HG03439 (cell line): ENCODE data around the gene IFT22.
"Not testable (repeated sequence)": the region's sequence is repeated elsewhere in the genome, so short reads cannot be mapped to it uniquely, and the experiment has no call there.

Experiments used
- ATAC-seq: cut with Tn5 transposase; IDR thresholded peaks from one replicate; pipeline ENCODE4 v1.9.1; 2021; ENCODE audit warnings: mild to moderate bottlenecking, moderate library complexity; ENCODE audit not compliant: unreplicated experiment

IFT22 gene

DNA sequence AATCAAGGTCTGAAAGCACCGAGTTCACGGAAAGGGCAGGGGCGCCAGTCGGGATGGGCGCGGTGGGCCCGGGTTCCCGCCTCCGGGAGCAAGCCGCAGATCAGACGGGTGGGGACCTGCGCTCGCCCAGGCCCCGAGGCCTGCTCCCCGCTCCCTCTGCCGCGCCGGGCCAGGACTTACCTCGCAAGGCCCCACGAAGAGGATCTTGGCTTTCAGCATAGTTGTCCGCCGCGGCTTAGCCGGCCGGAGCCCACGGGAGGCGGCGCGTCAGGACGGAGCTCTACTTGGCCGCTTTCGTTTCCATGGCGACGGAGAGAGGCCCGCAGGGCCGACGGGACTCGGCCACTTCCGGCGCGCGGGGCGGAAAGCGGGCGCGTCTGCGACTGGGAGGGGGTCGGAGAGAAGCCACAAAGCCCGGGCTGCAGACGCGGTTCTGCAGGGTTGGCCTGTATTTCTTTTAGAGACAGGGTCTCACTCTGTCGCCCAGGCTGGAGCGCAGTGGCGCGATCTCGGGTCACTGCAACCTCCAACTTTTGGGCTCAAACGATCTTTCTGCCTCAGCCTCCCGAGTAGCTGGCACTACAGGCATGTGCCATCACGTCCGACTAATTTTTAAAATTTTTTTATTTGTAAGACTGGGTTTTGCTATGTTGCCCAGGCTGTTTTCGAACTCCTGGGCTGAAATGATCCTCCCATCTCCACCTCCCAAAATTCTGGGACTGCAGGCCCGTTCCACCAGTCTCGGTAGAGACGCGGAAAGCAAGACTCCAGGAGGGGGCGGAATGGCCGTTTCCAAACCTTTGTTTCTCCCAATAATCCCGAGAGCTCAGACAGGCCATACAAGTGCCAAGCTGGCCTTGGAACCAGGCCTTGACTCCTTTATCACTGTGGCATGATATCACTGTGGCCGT is at the start of gene IFT22:
TSS of gene IFT22 (minus strand) at position 322 of the 911 bp plus-strand sequence. CDS start at position 219, 103 bp downstream.
- ATAC-seq, result peak; percentile 93

- ATAC-seq, result no peak
These were observed 49.2 kb upstream of the IFT22 start for GRCh38 chr7:101370836-101371235.

- no peak for ATAC-seq
These were observed 47.0 kb upstream of the IFT22 start for GRCh38 chr7:101368422-101369165.

DNA sequence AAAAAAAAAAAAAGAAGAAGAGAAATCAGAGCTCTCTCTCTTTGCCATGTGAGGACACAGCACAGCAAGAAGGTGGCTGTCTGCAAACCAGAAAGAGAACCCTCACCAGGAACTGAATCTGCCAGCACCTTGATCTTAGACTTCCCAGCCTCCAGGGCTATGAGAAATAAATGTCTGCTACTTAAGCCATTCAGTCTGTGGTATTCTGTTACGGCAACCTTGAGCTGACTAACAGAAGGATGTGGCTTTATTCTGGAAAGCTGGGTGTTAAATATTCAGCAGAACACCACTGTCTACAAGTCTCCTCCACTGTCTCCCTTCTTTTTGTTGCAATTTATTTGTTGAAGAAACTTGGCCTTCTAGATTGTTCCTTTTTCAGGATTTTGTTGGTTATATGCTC is 46.1 kb upstream of the IFT22 start:
- ATAC-seq, result no peak

GRCh38 chr7:101365956-101366355 is 44.3 kb upstream of the IFT22 start:
- no peak for ATAC-seq

DNA sequence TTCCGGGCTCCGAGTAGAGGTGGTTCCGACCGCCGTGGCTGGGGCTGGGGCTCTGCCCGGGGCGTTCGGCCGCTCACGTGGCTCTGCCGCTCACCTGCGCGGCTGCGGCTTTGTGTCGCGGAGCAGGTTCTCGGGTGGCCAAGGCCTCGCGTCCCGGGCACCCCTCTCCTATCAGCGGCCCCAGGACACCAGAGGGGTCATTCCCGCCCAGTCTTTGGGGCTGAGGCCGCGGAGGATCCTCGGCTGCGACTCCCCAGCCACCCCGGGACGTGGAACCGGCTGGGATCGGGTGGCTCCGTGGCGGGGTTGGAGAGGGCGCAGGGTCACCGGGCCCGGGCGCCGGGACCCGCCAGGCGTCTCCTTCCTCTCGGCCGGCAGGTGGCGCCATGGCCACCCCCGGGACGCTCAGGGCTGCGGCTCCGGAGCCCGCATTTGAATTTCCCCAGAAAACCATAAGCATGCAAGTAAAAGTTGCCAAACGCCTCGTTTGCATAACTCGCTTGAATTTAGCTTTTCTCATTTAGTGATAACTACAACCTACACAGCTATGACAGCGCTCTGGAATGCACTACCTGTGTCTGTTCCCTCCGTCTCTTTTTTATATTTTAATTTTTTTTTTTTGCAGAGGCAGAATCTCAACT is 42.2 kb upstream of the IFT22 start:
- peak; percentile 77 for ATAC-seq

GRCh38 chr7:101363196-101363733 is 41.7 kb upstream of the IFT22 start:
- ATAC-seq, result no peak

GRCh38 chr7:101362334-101363195 is 41.0 kb upstream of the IFT22 start, which contains the start of gene COL26A1:
Gene COL26A1 (plus strand): TSS chr7:101362875. CDS start chr7:101363033, 158 bp downstream.
- ATAC-seq, result no peak

DNA sequence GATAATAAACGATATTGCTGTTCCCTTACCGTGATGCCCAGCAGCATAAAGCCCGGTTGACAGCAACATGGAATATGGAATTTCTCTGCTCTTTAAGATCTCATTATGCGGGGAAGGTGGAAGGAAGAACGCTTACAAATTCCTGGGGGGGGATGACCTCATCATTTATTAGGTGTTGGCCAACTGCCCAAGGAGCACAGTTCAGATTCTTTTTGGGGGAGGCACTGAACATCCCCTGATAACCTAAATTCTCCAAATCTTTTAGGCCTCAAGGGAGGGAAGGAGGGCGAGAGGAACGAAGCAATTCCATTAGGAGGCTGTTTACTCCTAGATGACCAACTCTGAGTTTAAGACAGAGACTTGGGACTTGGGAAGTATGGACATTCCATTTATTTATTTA is 35.8 kb upstream of the IFT22 start:
- no peak for ATAC-seq

DNA sequence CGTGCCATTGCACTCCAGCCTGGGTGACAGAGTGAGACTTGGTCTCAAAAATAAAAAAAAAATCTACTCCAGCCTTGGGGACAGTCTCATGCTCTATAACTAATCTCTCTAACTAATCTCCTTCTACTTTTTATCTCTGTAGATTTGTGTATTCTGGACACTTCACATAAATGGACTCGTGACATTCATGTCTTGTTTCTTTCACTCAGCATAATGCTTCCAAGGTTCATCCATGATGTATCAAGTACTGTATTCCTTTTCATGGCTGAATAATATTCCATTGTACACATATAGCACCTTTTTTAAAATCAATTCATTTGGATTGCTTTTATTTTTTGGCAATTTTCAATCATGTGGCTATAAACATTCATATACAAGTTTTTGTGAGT is 31.3 kb upstream of the IFT22 start:
- no peak for ATAC-seq

DNA sequence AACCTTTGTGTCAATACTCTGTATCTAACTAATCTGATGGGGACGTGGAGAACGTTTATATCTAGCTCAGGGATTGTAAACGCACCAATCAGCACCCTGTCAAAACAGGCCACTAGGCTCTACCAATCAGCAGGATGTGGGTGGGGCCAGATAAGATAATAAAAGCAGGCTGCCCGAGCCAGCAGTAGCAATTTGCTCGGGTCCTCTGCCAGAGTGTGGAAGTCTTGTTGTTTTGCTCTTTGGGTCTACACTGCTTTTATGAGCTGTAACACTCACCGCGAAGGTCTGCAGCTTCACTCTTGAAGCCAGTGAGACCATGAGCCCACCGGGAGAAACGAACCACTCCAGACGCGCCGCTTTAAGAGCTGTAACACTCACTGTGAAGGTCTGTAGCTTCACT is 27.7 kb upstream of the IFT22 start:
- ATAC-seq, result not testable (repeated sequence)

GRCh38 chr7:101348456-101349067 is 26.9 kb upstream of the IFT22 start:
- not testable (repeated sequence) for ATAC-seq

DNA sequence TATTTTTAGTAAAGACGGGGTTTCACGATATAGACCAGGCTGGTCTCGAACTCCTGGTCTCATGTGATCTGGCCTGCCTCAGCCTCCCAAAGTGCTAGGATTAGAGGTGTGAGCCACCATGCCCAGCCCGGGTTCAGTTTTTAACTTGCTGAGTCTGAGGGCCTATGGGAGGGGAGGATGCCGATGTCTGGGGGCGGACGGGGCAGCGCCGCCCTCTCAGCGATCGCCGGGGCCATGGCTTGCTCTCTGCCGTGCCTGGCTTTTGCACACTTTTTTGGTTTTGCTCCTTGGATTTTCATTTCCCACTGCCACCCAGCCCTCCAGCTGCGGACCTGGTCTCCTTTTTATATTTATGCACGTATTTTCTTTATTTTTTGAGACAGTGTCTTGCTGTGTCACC is 25.9 kb upstream of the IFT22 start:
- no peak for ATAC-seq

GRCh38 chr7:101342892-101343291 is 21.3 kb upstream of the IFT22 start:
- no peak for ATAC-seq

DNA sequence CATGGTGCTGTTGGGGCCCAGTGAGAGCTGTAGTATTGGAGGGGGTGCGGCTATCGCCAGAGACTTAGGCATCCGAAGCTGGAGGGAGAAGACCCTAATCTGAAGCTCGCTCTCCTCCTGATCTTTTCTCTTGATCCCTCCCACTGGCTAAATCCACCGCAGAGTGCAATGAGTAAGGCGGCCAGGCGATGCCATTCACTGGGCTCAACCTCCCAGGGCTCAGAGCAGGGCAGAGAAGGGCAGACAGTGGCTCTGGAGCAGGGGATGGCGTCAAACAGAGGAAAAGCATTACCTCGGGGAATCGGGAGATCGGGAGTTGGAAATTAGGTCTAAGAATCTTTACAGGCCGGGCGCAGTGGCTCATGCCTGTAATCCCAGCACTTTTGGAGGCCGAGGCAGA is 18.8 kb upstream of the IFT22 start:
- ATAC-seq, result no peak

DNA sequence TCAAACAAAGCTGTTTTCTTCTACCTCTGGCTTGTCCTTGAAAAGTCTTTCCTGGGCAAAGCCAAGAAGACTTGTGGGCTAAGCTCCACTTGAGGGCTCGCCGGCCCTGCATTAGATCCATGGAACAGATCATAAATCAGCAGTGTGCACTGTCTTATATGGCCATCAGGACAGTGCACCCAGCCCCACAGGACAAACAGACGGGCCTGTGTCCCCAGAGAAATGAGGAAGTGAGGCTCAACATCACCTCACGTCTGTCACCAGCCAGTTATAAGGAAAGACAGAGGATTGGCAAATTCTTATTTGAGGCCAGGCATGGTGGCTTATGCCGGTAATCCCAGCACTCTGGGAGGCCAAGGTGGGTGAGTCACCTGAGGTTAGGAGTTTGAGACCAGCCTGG is 12.3 kb upstream of the IFT22 start:
- ATAC-seq, result no peak

- ATAC-seq, result no peak
These were observed 10.4 kb upstream of the IFT22 start for GRCh38 chr7:101332026-101332425.

DNA sequence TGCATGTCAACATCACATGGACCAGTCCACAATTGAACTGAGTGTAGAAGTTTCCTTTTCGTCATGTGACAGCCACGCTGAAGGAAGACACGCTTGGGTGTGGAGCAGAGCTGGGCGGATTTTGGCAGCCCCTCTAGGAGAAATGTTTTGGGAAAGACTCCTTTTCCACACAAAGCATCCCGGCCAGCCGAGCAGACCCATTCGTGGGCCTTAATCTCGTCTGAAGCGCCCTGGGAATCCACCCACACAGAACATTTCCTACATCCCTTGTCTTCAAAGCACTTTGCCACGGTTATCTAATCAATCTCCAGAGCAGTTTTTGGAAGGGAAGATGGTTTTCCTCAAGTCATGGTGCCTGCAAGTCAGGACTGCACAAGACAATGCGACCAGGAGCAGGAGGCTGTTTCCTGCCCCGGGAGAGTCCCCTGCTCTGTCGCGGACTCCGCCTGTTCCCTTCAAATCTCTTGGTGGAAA is 8.4 kb upstream of the IFT22 start:
- ATAC-seq, result no peak

DNA sequence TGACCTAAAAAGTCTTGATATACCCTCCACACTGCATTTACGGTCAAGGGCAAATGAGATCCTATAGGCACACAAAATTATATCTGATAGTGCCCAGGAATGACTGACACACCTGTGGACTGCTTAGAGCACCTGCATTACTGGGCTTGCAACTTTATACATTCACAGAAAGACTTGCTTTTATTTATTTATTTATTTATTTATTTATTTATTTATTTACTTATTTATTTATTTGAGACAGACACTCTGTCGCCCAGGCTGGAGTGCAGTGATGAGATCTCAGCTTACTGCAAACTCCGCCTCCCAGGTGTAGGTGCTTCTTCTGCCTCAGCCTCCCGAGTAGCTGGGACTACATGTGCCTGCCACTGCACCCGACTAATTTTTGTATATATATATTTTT is 6.5 kb upstream of the IFT22 start:
- no peak for ATAC-seq

GRCh38 chr7:101319401-101319800 is 2.2 kb downstream of the IFT22 start:
- ATAC-seq, result no peak
